Lower lobe of right lung (tissue), 2 donors: Measurements from ENCODE around the gene RBM3. TPM values are rescaled to one million over a fixed set of nuclear protein-coding genes. Genes with fewer than 3 reads are reported as not detected.
"Not testable (repeated sequence)": the region's sequence is repeated elsewhere in the genome, so short reads cannot be mapped to it uniquely, and the experiment has no call there.

Experiments
- ATAC-seq, 2 donors: fragments of 200-7000 bp; cut with Tn5 transposase; one replicate each; pipeline ENCODE4 v1.9.1; 2020 to 2022; ENCODE audit warnings: mild to moderate bottlenecking in 2 of 2, moderate library complexity in 2 of 2
- DNase-seq: peaks from one replicate; pipeline ENCODE4 v3.0.0-alpha.2; 2020
- H3K27ac ChIP-seq: fragments of 200-600 bp; one replicate; pipeline ENCODE4 v1.8.0; 2022
- H3K27me3 ChIP-seq: fragments of 200-600 bp; one replicate; pipeline ENCODE4 v1.8.0; 2022; ENCODE audit warnings: low read depth
- H3K36me3 ChIP-seq: fragments of 200-600 bp; one replicate; pipeline ENCODE4 v1.8.0; 2022; ENCODE audit warnings: mild to moderate bottlenecking
- H3K4me1 ChIP-seq: fragments of 200-600 bp; one replicate; pipeline ENCODE4 v1.8.0; 2022
- H3K4me3 ChIP-seq: fragments of 200-600 bp; one replicate; pipeline ENCODE4 v1.8.0; 2022; ENCODE audit warnings: mild to moderate bottlenecking
- H3K9me3 ChIP-seq: fragments of 200-600 bp; one replicate; pipeline ENCODE4 v1.8.0; 2022
- CTCF ChIP-seq: fragments of 200-600 bp; IDR thresholded peaks from one replicate; pipeline ENCODE4 v1.8.0; 2022; ENCODE audit warnings: antibody characterized with exemption, mild to moderate bottlenecking
- intact Hi-C: fragments of 100-400 bp; cut with DNase I; formaldehyde crosslinking; loops from one replicate; pipeline ENCODE4 v1.11.0; 2022
- long read RNA-seq: library from polyadenylated mRNA; unstranded; transcript quantifications from one replicate; pipeline ENCODE4 v2.0.0, GENCODE V29; 2021
- total RNA-seq: library from RNA; stranded (reverse); fragmentation: NEBNext Ultra II Directional; extraction: Animal tissue kit (Norgen Biotek cat#: 25700); gene quantifications from one replicate; pipeline ENCODE4 v1.2.1, GENCODE V29; 2021
- donor health status: DM: no; HTN: yes; CAD: no; lungs with severe emphysema.

The RBM3 gene
- total RNA-seq: 157 TPM
- long read RNA-seq, transcript RBM3-203 (7 exons, 2,162 nt): major isoform, 92 of 115 reads
- long read RNA-seq, partial matches to known transcripts: 4 of 115 reads
- long read RNA-seq, other reads (novel, unspliced or antisense): 16 of 115 reads

DNA sequence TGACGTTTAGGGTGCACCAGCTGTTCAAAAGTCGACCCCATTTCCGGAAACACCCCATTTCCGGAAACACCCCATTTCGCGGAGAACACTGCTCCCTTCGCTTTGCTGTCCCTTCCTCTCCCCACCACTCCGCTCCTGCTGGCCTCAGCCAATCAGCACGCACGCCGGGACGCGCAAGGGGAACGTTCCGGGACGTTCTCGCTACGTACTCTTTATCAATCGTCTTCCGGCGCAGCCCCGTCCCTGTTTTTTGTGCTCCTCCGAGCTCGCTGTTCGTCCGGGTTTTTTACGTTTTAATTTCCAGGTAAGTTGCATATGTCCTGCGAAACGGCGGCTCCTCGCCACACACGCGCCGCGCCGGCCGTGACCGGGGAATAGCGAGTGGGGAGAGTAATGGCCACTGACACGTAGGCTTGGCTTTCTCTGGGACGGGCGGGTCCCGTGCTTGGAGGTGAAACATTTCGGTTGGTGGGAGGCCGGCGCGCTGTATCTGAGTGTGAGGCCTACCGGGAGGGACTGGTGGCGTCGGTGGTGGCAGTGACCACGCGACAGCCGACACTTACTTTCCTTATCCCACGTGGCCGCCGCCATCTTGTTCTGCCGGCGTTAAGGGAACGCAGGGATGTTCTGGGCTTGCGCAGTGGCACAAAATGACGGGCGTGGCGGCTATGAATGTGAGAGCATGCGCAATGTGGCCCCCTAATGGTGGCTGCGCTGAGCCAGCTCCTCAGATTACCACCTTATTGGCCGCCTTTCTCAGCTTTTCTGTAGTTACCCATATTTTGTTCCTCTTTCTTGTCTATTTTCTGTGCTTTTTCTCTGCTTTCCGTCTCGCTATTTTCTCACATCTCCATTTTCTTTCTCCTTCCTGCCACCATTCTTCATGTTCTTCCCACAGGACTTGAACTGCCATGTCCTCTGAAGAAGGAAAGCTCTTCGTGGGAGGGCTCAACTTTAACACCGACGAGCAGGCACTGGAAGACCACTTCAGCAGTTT, at the start of gene RBM3:
Gene RBM3, plus strand, starts transcription at position 215 of the 997 bp plus-strand sequence. Its CDS starts 697 bp downstream, at position 912.
- H3K9me3 ChIP-seq: no peaks in the 10 kb centered on the region
- H3K4me1 ChIP-seq: peaks cover 16% of the 10 kb centered on the region
- H3K4me3 ChIP-seq: peak within 1 kb of the TSS; percentile 69
- H3K27me3 ChIP-seq: no peaks in the 10 kb centered on the region
- H3K36me3 ChIP-seq: peaks cover 45% of the 10 kb centered on the region
- no peak for TF ChIP-seq CTCF
- intact Hi-C loops: no loop called here
- DNase-seq: peak; percentile 94
- H3K27ac ChIP-seq: peak within 1 kb of the TSS; percentile 99
- peak; percentile 98 to 99 for ATAC-seq

DNA sequence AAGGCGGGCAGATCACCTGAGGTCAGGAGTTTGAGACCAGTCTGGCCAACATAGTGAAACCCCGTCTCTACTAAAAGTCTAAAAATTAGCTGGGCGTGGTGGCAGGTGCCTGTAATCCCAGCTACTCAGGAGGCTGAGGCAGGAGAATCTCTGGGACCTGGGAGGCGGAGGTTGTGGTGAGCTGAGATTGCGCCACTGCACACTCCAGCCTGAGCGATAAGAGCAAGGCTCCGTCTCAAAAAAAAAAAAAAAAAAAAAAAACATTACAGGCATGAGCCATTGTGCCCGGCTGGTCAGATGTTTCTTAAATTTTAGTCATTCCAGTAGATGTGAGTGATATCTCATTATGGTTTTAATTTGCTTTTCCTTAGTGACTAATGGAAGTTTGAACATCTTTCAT, 48.4 kb upstream of the RBM3 start:
- H3K27ac ChIP-seq, H3K4me1 ChIP-seq, intact Hi-C loops, H3K4me3 ChIP-seq, DNase-seq, ATAC-seq, H3K27me3 ChIP-seq, H3K9me3 ChIP-seq: not testable (repeated sequence)
- peaks cover 18% of the 10 kb centered on the region for H3K36me3 ChIP-seq

DNA sequence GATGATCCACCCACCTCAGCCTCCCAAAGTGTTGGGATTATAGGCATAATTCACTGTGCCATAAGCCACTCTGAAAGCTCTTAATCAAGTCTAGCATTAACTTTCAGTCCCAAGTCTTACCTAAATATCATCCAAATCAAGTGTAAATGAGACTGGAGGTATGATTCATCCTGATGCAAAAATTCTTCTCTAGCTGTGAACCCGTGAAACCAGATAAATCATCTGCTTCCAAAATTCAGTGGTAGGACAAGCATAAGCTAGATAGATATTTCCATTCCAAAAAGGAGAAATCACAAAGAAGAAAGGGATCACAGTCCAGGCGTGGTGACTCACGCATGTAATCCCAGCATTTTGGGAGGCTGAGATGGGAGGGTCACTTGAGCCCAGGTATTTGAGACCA, 43.5 kb upstream of the RBM3 start:
- Histone ChIP-seq H3K4me3 (no peak overlapping the region), H3K36me3 (peaks cover 18% of the 10 kb centered on the region), H3K27me3 (no peaks in the 10 kb centered on the region), H3K27ac (no peak overlapping the region), H3K4me1 (no peaks in the 10 kb centered on the region), H3K9me3 (no peaks in the 10 kb centered on the region)
- DNase-seq (no peak), ATAC-seq (no peak)
- intact Hi-C loops: no loop called here
- no peak for TF ChIP-seq CTCF

- Histone ChIP-seq H3K4me1 (no peaks in the 10 kb centered on the region), H3K27ac (peak overlapping the region; percentile 49), H3K36me3 (peaks cover 17% of the 10 kb centered on the region), H3K4me3 (no peak overlapping the region), H3K9me3 (no peaks in the 10 kb centered on the region), H3K27me3 (no peaks in the 10 kb centered on the region)
- intact Hi-C loops: no loop called here
- DNase-seq (no peak), ATAC-seq (peak in 1 of 2 donors; percentile 62)
- TF ChIP-seq CTCF: no peak
Observed at GRCh38 chrX:48531358-48531959, 42.8 kb upstream of the RBM3 start.

DNA sequence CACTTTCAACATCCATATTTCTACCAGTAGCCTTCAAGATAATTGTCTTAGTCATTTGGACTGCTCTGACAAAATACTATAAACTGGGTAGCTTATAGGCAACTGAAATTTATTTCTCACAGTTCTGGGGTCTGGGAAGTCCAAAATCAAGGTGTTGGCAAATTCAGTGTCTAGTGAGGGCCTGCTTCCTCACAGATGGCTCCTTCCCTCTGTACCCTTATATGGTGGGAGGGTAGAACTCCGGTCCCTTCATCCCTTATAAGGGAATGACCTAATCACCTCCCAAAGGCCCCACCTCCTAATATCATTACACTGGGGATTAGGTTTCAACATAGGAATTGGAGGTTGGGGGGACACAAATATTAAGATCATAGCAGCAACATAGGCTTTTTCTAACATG, 42.1 kb upstream of the RBM3 start:
- H3K27me3 ChIP-seq: no peaks in the 10 kb centered on the region
- no peak overlapping the region for H3K4me3 ChIP-seq
- peaks cover 10% of the 10 kb centered on the region for H3K36me3 ChIP-seq
- ATAC-seq (no peak), DNase-seq (no peak)
- no peaks in the 10 kb centered on the region for H3K9me3 ChIP-seq
- H3K27ac ChIP-seq: peak overlapping the region; percentile 46
- intact Hi-C loops: no loop called here
- H3K4me1 ChIP-seq: no peaks in the 10 kb centered on the region
- TF ChIP-seq CTCF: no peak
